ENCODE measurements around the gene MBL2.

MBL2 gene

DNA sequence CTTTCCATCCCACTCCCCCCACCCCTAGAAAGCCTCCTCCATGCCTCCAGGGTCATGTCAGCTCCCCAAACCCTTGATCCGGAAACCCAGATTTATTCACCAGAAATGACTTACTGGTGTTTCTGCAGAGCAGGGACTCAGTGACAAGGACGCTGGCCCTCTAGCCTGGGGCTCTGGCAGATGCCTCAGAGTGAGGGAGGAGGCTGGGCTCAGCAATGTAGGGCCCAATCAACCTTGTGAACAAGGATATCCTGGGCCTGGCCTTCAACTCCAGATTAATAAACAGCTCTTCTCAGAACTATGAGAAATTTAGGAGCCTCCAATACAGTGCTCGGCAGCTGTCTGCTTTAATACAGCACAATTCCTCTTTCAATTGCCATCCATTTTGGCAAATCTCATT lies at the start of gene MBL2:
MBL2 (minus strand) TSS at position 162 of the 400 bp plus-strand sequence. CDS start 1,149 bp downstream, outside the sequence.
- DNase-seq (ENCODE audit: low read depth in 2 of 2), result no peak

DNA sequence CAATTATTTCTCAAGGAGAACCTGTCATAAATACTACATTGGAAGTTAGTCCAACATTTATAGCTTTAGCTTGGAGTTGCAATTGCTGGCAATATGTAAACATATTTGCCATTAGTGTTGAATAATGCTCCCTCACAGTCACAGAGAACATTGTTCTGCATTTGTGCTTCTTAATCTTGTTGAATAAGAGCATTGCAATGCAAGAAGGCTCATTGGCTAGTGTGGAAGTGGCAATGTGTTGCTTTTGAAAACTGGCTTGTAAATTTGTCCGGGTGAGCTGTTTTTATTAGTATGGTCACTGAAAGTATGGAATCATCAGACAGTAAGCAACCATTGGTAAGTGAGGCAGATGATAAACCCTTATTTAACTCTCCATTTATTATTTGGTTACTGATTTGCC lies 47.7 kb upstream of the MBL2 start:
- no peak for DNase-seq (ENCODE audit: low read depth in 2 of 2)

DNA sequence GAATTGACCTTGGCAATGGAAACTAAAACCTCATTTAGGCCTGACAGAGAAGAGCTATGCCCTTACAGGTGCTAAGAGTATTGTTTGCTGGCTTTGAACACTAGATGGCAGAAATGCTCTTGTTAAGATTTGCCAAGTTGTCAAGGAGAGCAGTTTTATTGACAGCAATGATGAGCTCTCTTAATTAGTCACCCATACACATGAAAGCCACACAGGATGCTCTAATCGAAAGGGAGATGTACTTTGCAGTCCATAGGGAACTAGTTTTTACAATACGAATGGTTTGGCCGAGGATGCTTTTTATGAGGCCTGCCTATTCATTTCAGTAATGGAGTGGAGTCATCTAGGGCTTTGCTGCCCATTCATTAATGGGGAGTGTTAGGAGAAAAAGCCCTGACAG lies 45.4 kb upstream of the MBL2 start:
- DNase-seq (ENCODE audit: low read depth in 2 of 2), result no peak

DNA sequence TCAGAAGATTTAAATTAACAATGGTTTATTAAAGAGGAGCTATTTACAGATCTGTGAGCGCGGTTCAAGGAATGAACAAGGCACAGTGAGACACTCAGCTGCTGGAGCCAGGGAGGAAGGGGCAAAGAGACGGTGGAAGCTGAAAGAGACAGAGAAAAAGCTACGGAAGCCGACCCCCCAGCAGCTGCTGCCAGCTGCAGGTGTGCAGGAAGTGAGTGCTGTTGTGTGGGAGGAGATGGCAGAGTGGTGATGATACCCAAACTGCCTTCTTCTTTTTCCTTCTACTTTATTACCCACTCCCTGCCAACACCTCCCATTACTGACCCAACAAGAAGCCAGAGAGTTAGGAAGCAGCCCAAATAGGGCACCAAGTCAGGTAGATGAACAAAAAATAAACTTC lies 41.9 kb upstream of the MBL2 start:
- DNase-seq (ENCODE audit: low read depth in 2 of 2), result no peak

DNA sequence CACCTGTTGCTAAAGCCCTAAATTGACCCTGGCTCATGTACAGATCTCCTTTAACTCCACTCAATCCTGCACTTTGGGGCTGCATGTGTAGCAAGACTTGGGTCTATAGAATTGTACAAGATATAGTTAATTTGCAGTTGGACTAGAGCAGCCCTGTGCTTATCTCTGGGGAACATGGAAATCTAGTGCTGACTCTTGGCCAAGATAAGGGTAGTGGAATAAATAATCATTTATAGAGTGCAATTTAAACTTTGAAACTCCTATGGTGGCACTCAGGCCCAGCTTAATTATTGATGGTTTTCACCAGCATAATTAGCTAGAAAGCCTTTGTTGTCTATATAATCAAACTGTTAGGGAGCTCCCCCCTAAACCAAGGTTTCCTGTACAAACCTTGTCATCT lies 39.2 kb upstream of the MBL2 start:
- no peak for DNase-seq (ENCODE audit: low read depth in 2 of 2)

DNA sequence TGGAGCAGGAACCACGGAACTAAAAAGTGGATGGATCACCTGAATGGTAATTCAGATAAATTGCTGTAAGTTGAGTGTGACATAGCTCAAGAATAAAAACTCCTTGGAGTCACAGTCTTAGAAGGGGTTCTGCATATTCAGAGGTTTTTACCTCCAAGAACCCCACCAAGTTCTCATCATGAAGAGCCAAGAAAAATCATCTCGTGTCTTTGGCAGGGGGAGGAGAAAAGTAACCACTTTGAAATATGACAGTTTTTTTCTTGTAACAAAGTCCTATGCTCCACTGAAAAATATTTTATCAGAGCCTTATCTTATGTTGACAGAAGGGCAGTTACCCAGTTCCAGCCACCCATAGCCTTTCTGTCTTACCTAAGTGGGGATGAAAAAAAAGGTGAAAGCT lies 38.2 kb upstream of the MBL2 start:
- DNase-seq (ENCODE audit: low read depth in 2 of 2), result no peak

DNA sequence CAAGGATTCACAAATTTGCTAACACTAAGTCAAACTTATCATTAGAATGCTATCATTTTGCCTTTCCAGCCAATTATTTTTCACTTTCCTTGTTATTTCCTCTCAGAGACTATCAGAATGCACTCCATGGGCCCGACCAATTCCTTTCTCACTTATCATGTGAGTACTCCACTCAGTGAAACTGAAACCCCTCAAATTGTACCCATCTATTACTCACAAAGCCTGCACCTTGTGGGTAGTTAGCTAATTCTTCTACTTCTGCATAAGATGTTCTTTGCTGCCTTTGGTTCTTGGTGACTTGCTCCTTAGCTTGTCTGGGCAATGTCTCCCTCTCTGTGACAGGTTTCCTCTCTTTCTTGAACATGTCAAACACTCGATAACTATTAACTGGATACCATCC lies 35.2 kb upstream of the MBL2 start:
- DNase-seq (ENCODE audit: low read depth in 2 of 2), result no peak

DNA sequence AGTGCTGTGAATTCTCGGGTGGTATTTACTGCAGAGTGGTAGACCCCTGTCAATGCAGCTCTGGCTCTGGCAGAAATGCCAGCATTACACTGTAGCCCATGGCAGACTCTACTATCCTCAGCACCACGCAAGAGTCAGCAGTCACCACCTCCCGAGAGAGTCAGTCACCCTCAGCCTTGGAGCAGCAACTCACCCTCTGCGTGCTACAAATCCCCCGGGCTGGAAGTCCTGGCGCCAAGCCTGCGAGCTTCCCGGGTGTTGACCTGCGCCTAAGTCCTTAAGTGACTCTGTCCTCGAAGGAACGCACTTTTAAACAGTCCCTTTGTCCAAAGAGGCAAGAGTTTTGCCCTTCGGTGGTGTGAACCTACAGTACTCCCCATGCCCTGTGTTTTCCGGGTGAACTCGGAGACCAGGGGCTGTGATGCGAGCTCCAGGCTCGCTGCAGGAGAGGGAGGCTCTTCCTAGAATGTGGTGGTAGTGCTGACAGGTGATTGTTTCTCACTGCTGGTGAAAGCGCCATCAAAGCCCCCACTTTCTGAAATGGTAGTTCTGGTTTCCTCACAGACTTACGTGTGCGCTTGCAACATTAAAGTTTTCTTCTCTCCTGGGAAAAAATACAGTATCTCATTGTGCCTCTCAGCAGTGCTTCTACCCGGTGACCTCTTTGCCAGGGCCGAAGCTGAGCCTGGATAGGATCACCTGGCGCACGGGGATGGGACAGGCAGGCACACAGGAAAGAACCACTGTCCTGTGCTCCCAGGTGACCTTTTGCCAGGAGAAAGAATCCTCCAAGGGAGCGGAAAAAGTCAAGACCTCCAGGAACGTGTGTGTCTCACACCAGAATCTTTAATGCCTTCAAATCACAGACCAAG lies 33.1 kb upstream of the MBL2 start:
- DNase-seq (ENCODE audit: low read depth in 2 of 2), result no peak

DNA sequence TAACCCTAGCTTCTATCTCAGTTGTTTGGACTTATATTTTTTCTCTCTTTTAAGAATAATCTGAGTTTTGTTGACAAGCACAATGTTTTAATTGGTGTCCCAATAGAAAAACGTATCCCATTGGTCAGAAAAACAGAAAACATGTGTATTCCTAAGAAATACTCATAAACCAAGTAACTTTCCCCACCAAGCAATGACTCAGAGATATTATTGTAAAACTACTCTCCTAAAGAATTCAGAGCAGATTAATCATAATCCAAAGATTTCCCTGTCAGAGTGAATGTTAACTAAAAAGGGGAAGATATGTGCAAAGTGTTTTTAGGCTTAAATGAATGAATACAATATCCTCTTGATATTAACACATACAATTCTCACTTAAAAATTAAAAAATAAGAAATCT lies 29.4 kb upstream of the MBL2 start:
- no peak for DNase-seq (ENCODE audit: low read depth in 2 of 2)

DNA sequence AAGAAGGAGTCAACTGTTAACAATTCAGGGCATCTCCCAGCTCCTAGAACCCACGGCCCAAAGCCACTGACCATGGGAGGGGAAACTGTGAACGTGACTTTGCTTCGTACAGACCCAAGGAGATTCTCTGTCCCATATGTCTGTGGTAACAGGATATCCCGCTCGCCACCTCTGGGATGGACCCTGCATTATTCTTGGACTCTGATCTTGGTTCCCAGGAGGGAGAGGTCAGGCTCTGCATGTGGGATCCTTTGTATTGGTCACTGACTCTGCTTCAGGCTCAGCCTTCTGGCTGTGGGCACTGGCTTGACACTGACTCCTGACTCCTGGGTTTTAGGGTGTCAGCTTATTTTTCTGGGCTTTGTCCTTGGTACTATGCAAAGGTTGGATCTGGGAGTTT lies 13.5 kb upstream of the MBL2 start:
- DNase-seq (ENCODE audit: low read depth in 2 of 2), result no peak

DNA sequence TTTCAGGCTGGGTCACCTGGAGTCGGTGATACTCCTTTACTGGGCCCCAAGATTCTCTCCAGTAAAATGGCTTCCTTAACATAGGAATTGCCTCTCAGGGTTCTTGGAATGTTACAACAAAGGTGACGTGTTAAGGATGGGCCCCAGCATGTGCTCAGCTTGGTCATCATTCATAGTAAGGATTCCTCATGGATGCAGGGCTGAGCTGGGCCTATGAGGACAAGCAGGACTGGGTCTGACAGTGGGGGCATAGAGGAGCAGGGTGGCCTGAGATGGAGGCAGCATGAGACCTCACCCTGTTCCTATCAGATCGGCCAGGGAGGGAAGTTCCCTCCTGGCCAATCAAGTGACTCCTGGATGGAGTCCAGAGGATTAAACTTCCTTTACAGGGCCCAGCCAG lies 12.8 kb upstream of the MBL2 start:
- DNase-seq (ENCODE audit: low read depth in 2 of 2), result no peak

DNA sequence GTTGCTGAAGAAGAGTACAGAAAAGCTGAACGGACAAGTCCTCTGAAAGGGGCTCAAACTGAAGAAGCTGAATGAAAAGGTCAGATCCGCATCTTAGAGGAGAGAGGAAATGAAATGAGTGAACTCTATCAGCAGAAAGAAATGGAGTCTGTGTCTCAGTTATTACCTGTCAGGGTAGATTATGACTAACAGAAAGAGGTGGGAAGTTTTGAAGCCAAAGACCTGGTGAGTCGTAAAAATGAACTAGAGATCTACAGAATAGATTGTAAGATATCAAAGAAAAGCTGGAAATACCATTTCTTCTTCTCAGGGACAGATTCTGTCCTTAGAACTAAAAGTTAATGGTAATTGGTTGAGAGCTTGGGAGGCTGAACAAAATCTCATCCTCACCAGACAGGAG lies 11.1 kb upstream of the MBL2 start:
- DNase-seq (ENCODE audit: low read depth in 2 of 2), result no peak

DNA sequence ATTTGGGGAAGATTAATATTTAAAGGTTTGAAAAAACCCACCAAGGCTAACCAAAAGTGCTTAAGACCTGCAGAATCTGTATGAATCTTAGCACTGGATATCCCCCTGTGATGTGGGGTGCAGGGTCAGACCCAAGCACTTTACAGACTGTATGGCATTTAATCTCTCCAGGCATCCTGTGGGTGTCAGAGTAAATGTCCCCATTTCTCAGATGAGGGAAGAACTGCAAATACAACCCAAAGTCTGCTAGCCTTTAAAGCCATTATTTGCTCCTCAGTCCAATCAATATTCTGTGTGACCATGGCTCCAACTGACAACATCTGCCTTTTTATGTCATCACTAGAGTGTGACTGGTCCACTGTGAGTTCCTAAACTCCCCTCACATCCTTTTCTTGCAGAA lies 10.0 kb upstream of the MBL2 start:
- DNase-seq (ENCODE audit: low read depth in 2 of 2), result no peak

DNA sequence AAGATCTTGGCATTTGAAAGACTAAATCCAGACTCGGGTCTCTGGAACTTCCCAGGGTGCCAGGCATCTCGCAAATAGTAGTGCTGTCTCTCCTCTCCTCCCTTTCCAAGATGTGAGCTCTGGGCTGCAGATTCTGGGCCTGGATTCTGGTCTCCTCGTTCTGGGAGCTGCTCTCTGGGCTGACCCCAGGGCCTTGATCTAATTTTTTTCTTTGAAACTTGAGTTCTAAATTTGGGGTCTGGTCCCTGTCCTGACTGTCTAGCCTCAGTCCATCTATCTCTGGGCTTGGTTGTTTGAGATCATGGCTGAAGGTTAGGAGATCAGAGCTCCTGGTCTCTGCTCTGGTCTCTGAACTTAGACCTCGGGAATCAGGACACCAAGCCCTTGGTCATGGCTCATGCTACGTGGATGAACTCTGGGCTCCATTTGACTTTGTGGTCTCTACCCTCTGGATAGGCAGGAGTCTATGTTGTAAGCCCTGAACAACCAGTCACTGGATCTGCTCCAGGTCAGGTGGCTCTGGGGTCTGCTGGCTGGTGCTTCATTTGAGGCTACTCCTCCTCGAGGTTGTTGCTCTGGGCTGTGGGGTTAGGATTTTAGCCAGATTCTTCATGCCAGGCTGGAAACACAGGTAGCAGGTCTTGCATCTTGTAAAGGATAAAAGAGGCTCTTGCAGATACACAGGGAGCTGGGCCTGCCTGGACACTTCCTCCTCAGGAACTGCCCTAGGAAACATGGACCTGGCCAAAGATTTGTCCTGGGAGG lies 8.0 kb upstream of the MBL2 start:
- no peak for DNase-seq (ENCODE audit: low read depth in 2 of 2)

DNA sequence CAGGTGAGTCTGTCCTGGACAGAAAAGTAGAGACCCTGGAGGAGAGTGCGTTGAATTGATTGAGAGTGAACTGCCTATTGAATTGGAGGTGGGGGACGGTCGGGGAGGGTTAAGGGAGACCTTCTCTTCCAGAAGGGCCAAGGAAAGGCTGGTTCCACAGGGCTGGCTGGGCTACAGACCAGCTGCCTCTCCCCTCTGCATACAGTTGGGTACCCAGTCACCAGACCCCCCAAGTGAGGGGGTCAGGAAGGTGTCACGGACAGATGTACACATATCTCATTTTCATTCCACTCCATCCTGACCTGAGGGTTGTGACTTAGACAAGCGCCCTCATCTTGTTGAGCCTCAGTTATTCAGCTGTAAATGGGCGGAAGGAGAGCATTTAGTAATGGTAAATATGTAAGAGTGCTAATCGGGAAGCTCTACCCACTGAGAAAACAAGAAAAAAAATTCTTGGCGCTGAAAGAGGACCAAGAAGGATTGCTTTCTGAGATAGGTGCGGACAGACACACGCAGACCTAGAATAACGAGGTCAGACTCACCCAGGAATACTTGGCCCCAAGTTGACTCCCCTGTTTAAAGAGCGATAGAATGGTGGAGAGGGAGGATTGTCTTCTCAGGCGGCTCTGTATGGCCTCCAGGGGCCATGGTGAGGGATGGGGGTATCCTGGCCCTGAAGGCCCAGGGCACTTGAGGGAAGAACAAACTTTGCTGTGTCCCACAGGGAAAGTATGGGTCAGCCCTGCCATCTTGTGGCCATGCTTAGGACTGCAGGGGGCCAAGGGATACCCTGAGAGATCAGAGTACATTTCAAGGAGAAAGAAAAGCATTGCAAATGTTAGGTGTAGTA lies 7.2 kb upstream of the MBL2 start:
- DNase-seq (ENCODE audit: low read depth in 2 of 2), result no peak

DNA sequence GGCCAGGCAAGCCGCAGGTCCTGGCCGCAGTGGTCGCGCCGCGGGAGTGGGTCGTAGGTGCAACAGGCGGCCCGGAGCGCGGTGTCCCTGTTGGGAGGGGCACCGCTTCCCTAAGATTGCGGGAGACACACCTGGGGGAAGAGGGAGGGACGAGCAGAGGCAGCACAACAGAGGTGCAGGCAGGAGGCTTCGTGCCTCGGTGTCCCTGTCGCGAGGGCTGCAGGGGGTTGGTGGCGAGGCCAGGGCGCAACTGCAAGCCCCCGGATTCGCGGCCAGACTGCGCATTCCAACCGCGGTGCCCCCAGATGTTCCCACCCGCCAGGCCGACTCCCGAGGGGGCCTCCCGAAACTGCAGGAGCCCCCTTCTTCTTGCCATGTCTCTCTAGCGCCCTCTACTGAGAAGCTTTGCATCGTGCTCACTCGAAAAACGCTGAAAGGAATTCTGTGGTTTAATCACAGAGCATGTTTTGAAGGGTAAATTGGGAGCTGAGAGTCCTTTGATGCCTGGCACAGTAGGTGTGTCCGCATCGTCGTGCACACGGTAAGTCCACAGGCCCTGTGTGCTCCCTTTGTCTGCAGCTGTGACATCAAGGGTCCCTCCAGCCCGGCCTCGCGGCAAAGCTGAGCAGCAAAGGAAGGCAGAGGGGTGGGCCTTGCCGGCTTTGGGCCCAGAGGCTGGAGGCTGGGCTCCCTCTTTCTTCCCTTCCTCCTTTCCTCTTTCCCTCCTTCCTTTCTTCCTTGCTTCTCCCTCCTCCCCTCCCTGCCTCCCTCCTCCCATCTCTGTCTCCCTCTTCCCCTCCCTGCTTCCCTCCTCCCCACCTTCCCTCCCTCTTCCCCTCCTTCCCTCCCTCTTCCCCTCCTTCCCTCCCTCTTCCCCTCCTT lies 6.2 kb upstream of the MBL2 start:
- no peak for DNase-seq (ENCODE audit: low read depth in 2 of 2)

DNA sequence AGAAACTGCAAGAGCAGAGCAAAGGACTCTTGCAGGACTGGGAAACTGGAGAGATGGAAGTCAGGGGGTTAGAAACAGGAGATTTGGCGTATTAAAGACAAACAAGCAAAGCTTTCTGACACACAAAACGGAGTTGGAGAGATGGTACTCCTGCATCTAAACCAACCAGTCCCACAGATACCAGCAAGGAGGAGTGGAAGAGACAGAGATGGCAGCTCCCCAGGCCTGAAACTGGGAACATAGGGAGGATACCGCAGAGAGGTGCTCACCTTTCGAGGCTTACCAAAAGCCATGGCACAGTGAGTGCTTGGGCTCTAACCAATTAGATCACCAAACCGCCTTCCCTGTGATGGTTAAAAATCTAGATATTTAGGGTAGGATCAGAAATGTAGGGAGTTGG lies 4.8 kb upstream of the MBL2 start:
- DNase-seq (ENCODE audit: low read depth in 2 of 2), result no peak

DNA sequence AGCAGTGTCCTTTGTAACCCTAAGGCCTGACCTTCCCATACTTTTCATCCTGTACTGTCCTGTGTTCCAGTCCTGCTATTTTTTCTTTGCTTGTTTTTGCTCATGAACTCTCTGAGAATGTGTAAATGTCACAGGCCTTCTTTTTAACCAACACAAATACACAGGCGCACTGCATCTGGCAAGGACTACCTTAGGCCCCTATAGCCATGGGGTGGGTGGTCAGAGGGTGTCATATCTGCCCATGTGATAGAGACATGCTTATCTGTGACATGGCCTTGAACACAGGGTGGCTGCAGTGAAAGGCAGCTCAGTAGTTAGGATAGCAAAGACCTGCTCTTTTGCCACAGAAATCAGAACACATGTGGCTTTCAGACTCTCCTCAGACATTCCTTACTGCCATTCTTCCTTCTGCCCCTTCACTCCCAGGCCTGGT lies 3.9 kb upstream of the MBL2 start:
- DNase-seq (ENCODE audit: low read depth in 2 of 2), result no peak

DNA sequence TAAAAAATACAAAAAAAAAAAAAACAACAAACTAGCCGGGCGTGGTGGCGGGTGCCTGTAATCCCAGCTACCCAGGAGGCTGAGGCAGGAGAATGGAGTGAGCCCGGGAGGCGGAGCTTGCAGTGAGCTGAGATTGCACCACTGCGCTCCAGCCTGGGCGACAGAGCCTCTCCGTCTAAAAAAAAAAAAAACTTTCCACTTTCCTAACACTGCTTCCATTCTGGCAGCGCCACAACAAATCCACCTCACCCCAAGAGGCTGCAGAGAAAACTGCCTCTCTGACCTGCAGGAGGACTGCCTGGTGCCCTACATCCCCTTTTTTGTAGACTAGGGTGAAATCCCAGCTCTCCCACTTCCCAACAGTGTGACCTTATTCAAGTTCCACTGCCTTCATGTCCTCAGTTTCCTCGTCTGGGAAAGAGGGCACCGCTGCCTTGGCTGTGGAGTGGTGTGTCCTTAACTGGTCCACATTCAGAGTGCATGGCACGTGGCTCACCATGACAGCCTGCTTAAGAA lies 2.6 kb upstream of the MBL2 start:
- DNase-seq (ENCODE audit: low read depth in 2 of 2), result no peak

DNA sequence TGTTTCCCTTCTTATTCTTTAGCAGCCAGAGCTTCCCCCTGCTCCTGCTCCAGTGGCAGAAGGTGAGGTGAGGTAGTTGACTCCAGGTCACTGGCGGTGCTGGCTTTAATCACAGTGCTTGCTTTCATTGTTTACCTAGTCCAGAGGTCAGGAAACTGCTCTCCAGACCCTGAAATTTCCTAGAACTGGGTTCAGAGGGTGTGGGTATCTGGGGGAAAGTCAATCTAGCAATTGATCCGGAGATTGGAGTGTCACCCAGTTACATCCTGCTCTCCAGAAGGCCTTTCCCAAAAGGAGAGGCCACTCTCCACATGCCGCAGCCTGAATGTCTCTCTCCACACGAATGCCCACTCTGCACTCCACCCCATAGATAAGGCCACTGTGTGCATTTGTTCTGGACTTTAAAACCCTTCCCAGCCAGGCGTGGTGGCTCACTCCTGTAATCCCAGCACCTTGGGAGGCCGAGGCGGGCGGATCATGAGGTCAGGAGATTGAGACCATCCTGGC lies 2.1 kb upstream of the MBL2 start:
- no peak for DNase-seq (ENCODE audit: low read depth in 2 of 2)

DNA sequence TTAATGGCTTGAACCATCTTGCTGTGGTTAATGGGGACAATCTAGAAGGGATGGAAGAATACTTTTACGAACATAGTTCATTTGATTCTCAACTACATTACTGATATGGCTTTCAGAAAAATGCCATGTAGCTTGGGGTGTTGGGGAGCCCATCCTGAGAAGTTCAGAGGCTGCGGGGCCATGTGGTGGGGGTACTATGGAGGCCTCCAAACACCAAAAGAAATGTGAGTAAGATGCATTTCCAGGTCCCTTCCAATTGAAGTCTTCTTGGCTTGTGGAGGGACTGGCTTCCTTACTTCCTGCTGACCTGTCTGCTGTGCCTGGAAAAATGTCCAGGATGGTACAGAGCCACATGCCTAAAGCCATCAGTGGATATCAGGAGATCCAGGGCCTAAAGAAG lies 1.6 kb upstream of the MBL2 start:
- DNase-seq (ENCODE audit: low read depth in 2 of 2), result no peak

Data from stimulated activated CD8-positive, alpha-beta memory T cell treated with anti-CD3 and anti-CD28 coated beads, Interleukin-7, amount 100 ng/mL, for 1 hour (primary cell).